HS-27A (cell line): ENCODE results near the gene TMTC2.

Source experiments
- DNase-seq: peaks from one replicate; pipeline ENCODE4 v3.0.0-alpha.2; 2012; ENCODE audit warnings: low read depth, missing footprints

Gene TMTC2

DNA sequence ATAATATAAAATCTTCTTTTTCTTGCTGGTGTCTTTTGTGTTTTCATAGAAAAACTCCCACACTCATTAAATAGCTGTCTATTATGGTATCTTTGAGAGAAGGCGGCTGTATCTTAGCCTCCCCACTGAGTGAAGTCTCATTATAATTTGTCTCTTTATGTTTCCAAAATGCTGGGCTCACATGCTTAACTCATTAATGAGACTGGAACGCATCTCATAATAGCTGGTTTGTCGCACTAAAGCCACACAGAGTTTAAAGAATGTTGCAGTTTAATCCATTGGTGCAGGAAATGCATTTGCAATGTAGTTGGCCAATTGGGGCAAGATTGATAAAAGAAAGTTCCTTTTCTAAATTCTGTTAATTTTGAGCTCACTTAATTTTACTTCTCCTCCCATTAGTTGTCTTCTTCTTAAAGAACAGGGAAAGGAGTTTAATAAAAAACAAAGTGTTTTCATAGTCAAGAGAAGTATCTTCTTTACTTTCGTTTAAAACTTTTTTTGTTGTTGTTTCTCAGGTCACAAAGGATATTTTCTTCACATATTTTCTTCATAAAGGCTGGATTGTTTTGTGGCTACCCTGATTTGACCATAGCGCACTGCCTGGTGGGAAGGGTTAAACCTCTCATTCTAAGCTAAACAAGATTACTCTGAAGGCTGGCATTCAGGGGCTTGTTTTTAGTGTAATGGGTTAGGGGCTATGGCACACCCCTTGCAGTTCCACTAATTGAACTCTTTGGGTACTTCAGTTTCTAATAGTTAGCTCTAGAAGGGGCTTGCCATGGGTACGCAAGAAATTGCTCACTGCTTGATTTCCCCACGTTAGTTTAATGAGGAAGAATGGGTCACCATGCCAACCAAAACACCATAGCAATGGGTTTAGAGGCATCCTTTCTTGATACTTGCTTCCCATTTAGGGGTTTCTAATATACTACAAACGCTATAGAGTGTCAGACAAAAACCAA is 197.0 kb downstream of the TMTC2 start:
- DNase-seq = no peak

DNA sequence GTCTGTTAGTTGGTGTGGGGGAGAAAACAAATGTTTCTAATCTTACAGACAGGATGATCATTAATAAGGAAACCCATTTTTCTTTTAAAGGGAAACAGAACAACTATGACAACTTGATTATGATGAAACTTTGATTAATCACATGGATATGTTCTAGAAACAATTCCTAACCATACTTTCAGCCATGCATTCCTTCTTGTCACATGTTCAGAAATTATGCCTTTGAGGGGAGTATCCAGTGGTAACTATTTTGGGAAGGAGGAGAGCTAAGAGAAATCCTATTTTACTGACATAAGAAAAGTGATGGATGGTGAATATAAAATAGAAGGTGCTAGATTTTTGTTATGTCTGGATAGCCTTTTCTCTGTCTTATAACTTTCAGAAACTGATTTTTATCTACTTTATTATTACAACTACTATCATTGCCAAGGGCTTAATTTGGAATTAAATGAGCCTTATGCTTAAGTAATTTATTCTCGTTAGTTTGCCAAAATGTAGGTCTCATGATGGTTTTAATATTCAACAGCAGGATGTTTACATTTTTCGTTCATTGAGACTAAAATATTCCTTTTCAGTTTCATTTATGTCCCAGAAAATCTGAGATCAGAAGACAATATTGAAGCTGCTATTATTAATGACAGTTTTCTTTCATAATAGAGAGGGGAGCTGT is 200.1 kb downstream of the TMTC2 start:
- DNase-seq = no peak

- no peak for DNase-seq
Measured at GRCh38 chr12:82893896-82894295, 207.2 kb downstream of the TMTC2 start.

DNA sequence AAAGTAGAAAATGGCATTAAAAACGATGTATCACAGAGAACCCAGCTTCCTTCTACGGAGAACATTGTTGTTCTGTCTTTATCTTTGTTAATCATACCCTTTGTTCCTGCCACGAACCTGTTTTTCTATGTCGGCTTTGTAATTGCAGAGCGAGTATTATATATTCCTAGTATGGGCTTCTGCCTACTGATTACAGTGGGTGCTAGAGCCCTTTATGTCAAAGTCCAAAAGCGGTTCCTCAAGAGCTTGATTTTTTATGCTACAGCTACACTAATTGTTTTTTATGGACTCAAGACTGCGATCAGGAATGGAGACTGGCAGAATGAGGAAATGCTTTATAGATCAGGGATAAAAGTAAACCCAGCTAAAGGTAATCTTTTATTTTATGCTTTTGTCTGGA is 209.6 kb downstream of the TMTC2 start:
- no peak for DNase-seq

GRCh38 chr12:82896979-82897378 is 210.3 kb downstream of the TMTC2 start:
- no peak for DNase-seq

DNA sequence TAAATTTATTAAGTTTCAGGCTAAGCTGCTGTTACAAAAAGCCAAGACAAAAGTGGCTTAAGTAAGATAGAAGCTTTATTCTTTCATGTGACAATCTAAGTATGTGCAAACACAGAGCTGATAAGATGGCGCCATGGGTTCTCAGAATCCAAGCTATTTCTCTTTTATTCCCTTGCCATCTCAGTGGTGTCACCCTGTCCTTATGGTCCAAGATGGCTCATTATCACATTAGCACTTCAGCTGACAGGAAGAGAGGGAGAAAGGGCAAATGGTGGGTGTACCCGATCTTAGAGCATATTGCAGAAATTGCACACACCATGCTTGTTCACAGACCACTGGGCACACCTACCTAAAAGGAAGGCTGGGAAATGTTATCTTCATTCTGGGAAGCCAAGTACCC is 211.7 kb downstream of the TMTC2 start:
- DNase-seq = no peak

DNA sequence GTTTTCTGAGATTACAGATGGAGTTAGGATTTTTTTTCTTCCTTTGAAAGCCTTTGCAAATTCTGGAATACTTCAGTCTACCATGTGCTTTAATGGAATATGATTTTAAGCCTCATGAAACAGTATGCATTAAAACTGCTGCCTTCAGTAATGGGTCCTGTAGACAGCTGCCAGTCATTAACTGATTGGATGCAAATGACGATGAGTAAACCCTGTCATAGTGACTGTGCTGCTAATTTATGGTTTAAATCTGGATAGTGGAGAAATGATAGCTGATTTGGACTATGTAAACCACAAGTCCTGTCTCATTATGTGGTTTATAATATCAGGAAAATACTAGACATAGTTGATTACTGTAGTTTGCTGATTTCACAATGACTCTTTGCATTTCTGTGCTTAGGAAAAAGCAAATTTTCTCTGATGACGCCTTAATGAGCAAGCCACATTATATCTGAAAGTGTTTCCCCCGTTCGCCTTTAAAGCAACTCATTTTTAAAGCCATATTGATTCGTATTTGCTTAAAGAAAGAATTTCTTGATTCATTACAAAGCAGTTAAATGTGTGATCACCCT is 217.6 kb downstream of the TMTC2 start:
- DNase-seq = no peak

- no peak for DNase-seq
Measured at GRCh38 chr12:82910246-82910893, 223.7 kb downstream of the TMTC2 start.

GRCh38 chr12:82912406-82912805 is 225.7 kb downstream of the TMTC2 start:
- DNase-seq = no peak

GRCh38 chr12:82919388-82920054 is 232.8 kb downstream of the TMTC2 start:
- DNase-seq = no peak

- DNase-seq = no peak
Measured at GRCh38 chr12:82923935-82924334, 237.2 kb downstream of the TMTC2 start.

DNA sequence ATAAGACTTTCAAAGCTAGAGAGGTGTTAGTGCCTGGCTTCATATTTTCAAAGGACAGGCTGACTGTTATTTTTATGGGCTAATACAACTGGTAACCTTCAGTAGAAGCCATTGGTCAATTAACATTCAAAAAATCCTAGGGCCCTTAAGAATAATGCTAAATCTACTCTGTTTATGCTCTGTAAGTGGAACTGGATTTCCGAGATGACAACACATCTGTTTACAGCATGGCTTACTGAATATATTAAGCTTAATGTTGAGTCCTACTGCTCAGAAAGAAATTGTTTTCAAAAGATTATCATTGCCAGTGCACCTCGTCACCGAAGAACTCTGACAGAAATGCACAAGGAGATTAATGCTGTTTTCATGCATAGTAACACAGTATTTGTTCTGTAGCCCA is 239.9 kb downstream of the TMTC2 start:
- DNase-seq = no peak

- no peak for DNase-seq
Measured at GRCh38 chr12:82930301-82930700, 243.6 kb downstream of the TMTC2 start.

GRCh38 chr12:82931349-82932116 is 244.8 kb downstream of the TMTC2 start:
- no peak for DNase-seq

GRCh38 chr12:82937151-82937550 is 250.4 kb downstream of the TMTC2 start:
- no peak for DNase-seq

GRCh38 chr12:82942521-82942920 is 255.8 kb downstream of the TMTC2 start:
- no peak for DNase-seq

DNA sequence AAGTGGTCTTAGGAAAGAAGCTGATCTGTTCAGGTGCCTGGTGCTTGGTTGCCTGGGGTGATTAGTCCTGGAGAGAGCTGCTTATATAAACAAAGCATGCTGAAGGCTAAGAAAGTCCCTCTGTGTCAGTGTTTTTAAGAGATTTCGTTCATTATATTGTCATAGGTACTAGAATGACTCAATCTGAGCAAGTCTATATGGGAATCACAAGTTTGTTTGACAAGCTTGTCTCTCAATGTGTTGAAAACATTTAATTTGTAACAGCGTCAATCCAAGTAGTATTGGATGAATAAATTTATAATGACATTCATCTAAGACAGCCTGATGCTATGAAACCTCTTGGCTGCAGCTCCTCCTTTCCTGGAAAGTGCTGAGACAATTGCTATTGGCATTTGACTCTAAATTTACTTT is 256.3 kb downstream of the TMTC2 start:
- no peak for DNase-seq

DNA sequence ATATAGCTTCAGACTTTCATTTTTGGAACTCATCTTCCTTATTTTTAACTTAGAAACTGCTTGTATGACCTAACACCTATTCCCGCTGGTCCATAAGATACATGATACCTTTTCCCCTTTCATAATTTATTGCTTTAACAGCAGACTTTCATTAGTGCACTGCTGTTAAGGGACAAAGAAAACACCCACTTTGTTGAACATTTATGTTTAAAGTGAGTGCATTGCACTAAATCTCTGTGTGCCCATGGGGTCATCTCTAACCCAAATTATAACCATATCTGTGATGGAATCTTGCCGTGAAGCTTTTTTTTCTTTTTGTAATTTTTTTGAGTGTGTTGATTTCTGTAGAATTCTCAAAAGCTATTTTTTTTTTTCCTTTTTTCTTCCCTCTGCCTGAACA is 261.8 kb downstream of the TMTC2 start:
- DNase-seq = no peak

- DNase-seq = no peak
Measured at GRCh38 chr12:82950356-82950755, 263.6 kb downstream of the TMTC2 start.

- DNase-seq = no peak
Measured at GRCh38 chr12:82952946-82953345, 266.2 kb downstream of the TMTC2 start.

DNA sequence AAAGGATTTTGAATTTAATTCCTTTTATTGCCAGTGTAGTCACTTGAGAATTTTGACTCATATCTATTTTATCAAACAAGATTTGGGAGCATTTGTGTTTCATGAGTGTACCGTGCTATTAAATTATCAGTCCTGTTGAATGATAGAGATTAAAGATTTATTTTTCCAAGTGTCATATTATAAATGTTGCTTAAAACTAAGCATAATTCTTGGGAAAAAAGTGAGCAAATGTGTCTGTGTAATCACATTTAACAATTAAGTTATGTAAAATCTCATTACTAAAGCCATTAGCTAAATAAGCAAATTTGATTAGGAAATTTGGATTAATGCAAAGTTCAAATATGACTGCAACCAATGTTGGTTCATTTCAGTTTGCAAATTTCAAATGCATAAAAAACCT is 266.7 kb downstream of the TMTC2 start:
- no peak for DNase-seq
